Right lobe of liver (tissue), 6 donors: Measurements from ENCODE around the gene WBP2. TPM values are rescaled to one million over a fixed set of nuclear protein-coding genes. Genes with fewer than 3 reads are reported as not detected.
"Not testable (repeated sequence)": the region's sequence is repeated elsewhere in the genome, so short reads cannot be mapped to it uniquely, and the experiment has no call there.

Experiments used
- ATAC-seq, 4 donors: fragments of 200-7000 bp; cut with Tn5 transposase; one replicate each; pipeline ENCODE4 v1.9.1; 2020; ENCODE audit warnings: mild to moderate bottlenecking in 4 of 4, moderate library complexity in 4 of 4
- DNase-seq, 3 donors: peaks; one replicate each; pipeline ENCODE4 v3.0.0-alpha.2; 2020
- H3K27ac ChIP-seq, 3 donors: fragments of 200-600 bp; one replicate each; pipeline ENCODE4 v1.8.0; 2022
- H3K27me3 ChIP-seq, 2 donors: fragments of 200-600 bp; one replicate each; pipeline ENCODE4 v1.8.0; 2022
- H3K36me3 ChIP-seq, 4 donors: fragments of 200-600 bp; sonication (generic) in 1 of 4; one replicate each; pipeline versions ENCODE4 v1.5.1 to v1.8.0; 2017 to 2022; ENCODE audit warnings: control low read depth in 1 of 4
- H3K4me1 ChIP-seq, 4 donors: fragments of 200-600 bp; sonication (generic) in 1 of 4; one replicate each; pipeline versions ENCODE4 v1.5.1 to v1.8.0; 2017 to 2022; ENCODE audit warnings: control low read depth in 1 of 4
- H3K4me3 ChIP-seq, 3 donors: fragments of 200-600 bp; one replicate each; pipeline ENCODE4 v1.8.0; 2022
- H3K9me3 ChIP-seq, 4 donors: fragments of 200-600 bp; sonication (generic) in 1 of 4; one replicate each; pipeline versions ENCODE4 v1.5.1 to v1.8.0; 2017 to 2022; ENCODE audit warnings: control low read depth in 1 of 4
- POLR2A ChIP-seq: fragments of 450-650 bp; IDR thresholded peaks from one replicate; pipeline ENCODE4 v1.6.1; 2017; ENCODE audit warnings: antibody characterized with exemption, mild to moderate bottlenecking
- WGBS: methylation state at CpG from one replicate; pipeline ENCODE4 v1.1.6; 2018; ENCODE audit warnings: low coverage, low lambda C conversion rate; ENCODE audit not compliant: insufficient coverage; ENCODE audit errors: missing lambda C conversion rate; 5-methylcytosine and 5-hydroxymethylcytosine counted together
- intact Hi-C, 2 donors: fragments of 100-400 bp; cut with DNase I; formaldehyde crosslinking; loops; one replicate each; pipeline versions ENCODE4 v1.11.2 to v1.14.1; 2022
- total RNA-seq, 6 experiments: library from RNA; depleted of rRNA in 2 of 6; stranded (reverse); fragments of >200 nt in 2 of 6; fragmentation: NEBNext Ultra II Directional in 3 of 6; extraction: Animal tissue kit (Norgen Biotek cat#: 25700) in 3 of 6; gene quantifications; one replicate each; pipeline versions ENCODE4 v1.1.0 to v1.2.4, GENCODE V29; 2016 to 2023
- TF ChIP-seq, protein P1 (sequence below), 4 donors: fragments of 200-600 bp in 3 of 4; fragments of 450-650 bp in 1 of 4; IDR thresholded peaks; one replicate each; pipeline versions ENCODE4 v1.5.1 to v1.8.0; 2016 to 2022; ENCODE audit warnings: antibody characterized with exemption in 4 of 4, mild to moderate bottlenecking in 2 of 4
- donor health status: DM: no; HTN: yes; CAD: no.
- donor health status: DM: no; HTN: no; CAD: no.
- donor health status: DM: no; HTN: no; CAD: no.
- donor health status: DM: no; HTN: yes; CAD: no.
- donor health status: DM: no; HTN: yes; CAD: no.

The WBP2 gene
- total RNA-seq, 6 experiments from 2014 or later = 57.5 to 99.2 (median 68.7) TPM

DNA sequence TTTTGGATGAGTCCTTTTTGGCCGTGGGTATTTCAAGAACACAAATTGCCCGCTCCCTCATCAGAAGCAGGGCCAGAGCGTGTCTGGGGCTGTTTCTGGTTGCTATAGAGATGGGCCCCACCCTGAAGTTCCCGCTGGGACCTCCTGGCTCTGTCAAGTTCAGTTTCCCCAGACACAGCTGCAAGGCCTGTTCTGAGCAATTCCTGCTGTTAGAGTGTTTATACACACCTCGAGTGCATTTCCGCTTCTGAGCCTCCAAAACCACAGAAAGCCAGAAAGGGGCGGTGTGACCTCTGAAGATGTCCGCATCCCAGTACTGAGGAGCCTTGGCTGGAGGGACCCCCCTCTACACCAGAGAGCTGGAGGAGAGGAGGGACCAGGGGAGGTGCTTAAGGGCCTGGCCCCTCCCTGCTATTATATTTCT lies 9.3 kb upstream of the WBP2 start:
- intact Hi-C loops = no loop called here
- no peak for DNase-seq
- peak; percentile 27 to 46 (median 42) for ATAC-seq
- no peaks in the 10 kb centered on the region for H3K9me3 ChIP-seq
- no peak overlapping the region for H3K4me3 ChIP-seq
- no peaks in the 10 kb centered on the region for H3K4me1 ChIP-seq
- 43% methylated on average over 6 of the region's 8 CpGs for WGBS
- no peak overlapping the region for H3K27ac ChIP-seq
- TF ChIP-seq, protein P1, sequence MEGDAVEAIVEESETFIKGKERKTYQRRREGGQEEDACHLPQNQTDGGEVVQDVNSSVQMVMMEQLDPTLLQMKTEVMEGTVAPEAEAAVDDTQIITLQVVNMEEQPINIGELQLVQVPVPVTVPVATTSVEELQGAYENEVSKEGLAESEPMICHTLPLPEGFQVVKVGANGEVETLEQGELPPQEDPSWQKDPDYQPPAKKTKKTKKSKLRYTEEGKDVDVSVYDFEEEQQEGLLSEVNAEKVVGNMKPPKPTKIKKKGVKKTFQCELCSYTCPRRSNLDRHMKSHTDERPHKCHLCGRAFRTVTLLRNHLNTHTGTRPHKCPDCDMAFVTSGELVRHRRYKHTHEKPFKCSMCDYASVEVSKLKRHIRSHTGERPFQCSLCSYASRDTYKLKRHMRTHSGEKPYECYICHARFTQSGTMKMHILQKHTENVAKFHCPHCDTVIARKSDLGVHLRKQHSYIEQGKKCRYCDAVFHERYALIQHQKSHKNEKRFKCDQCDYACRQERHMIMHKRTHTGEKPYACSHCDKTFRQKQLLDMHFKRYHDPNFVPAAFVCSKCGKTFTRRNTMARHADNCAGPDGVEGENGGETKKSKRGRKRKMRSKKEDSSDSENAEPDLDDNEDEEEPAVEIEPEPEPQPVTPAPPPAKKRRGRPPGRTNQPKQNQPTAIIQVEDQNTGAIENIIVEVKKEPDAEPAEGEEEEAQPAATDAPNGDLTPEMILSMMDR (IDR thresholded peaks at IDR 0.05) = no peak
- TF ChIP-seq POLR2A = no peak
- no peaks in the 10 kb centered on the region for H3K36me3 ChIP-seq
- H3K27me3 ChIP-seq = no peaks in the 10 kb centered on the region

DNA sequence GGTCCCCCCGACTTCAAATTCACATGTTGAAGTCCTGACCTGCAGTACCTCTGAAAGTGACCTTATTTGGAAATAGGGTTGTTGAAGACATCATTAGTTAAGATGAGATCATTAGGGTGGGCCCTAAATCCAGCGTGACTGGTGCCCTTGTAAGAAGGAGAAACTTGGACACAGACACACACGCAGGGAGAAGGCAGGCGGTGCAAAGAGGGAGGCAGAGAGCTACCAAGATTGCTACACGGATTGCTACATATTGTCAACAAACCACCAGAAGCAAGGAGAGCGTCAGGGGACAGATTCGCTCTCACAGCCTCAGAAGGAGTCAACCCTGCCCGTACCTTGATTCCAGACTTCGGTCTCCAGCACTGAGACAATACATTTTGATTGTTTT lies 6.8 kb upstream of the WBP2 start:
- no peak overlapping the region for H3K27ac ChIP-seq
- no peaks in the 10 kb centered on the region for H3K9me3 ChIP-seq
- H3K27me3 ChIP-seq = no peaks in the 10 kb centered on the region
- H3K4me3 ChIP-seq = no peak overlapping the region
- no peak for TF ChIP-seq POLR2A
- TF ChIP-seq, protein P1 (IDR thresholded peaks at IDR 0.05) = no peak
- DNase-seq (no peak), ATAC-seq (no peak)
- 80% methylated on average over 1 of the region's 9 CpGs for WGBS
- peaks cover 0 to under 1% (median 0%) of the 10 kb centered on the region in 4 donors for H3K4me1 ChIP-seq
- no peaks in the 10 kb centered on the region for H3K36me3 ChIP-seq
- intact Hi-C loops = no loop called here

DNA sequence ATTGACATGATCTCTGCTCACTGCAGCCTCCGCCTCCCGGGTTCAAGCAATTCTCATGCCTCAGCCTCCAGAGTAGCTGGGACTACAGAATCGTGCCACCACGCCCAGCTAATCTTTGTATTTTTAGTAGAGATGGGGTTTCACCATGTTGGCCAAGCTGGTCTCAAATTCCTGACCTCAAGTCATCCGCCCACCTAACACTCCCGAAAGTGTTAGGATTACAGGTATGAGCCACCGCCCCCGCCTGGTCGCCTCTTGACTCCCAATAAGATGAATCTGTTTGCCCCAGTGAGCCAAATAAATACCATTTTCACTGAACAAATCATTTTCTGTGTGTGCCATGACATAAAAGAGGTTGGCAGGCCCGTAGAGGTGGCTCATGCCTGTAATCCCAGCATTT lies 4.2 kb upstream of the WBP2 start:
- ATAC-seq, H3K9me3 ChIP-seq, H3K4me1 ChIP-seq, H3K27me3 ChIP-seq, DNase-seq, intact Hi-C loops, H3K4me3 ChIP-seq, H3K36me3 ChIP-seq: not testable (repeated sequence)
- H3K27ac ChIP-seq = peak overlapping the region; percentile 61 to 72 (median 70)
- 82% methylated on average over 10 of the region's 10 CpGs for WGBS

DNA sequence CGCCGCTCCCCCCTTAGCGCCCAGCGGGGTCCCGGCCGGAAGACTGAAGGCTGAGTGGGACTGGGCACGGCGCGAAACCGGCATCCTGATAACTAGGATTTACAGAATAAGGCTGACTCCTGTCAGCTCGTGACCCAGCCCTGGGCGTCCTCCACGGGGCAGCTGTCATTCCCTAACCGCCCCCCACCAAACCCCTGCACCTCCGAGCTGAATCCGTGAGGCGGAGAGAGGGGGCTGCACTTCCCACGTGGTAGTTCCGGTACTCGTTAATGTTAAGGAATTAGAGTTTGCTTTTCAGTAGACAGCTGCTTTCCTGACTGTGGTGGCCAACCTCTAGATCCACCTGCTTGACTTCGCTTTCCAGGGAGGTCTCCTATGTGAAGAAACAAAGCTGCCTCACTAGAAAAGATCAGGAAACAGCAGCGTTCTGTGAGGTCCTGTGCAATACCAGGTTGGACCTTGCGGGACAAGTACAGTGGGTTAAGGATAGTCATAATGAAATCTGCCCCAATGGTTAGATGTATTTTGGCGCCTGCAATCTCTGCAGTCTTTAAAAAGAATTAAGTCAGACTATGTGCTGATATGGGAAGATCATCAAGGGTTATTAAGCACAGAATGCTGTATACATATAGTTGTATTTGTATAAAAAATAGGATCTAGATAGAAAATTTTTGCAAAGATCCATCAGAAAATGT lies 1.1 kb upstream of the WBP2 start:
- Histone ChIP-seq H3K27me3 (no peaks in the 10 kb centered on the region), H3K4me1 (peaks cover 0 to 37% (median 19%) of the 10 kb centered on the region in 4 donors), H3K4me3 (peak overlapping the region; percentile 77 to 98 (median 81)), H3K27ac (peak overlapping the region; percentile 96 to 99 (median 96)), H3K36me3 (peaks cover 0 to 4% (median 1%) of the 10 kb centered on the region in 4 donors), H3K9me3 (no peaks in the 10 kb centered on the region)
- peak in 2 of 4 donors; percentile 9 to 27 for ATAC-seq
- WGBS = 3% methylated on average over 13 of the region's 24 CpGs
- DNase-seq = no peak
- intact Hi-C loops = no loop called here
- TF ChIP-seq, protein P1 (IDR thresholded peaks at IDR 0.05) = peak in 1 of 4 donors; percentile 41
- TF ChIP-seq POLR2A = no peak

DNA sequence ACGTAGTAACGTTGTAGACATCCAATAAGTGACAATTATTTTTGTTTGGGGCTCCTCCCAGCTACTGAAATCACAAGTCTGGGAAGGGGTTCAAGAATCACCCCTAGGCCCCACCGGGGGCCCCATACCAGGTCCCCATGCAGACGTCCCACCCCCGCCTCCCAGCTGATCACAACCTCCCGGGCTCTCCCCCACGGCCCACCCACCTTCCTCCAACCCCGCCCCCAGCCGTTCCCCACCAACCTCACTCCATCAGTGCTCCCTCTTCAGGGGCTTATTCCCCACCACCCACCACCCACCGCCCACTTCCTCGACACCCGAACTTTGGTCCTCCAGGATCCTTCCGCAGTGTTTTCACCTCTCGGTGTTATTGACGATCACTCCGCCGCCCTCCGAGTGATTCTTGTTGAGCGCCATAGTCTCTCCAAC lies 240 bp downstream of the WBP2 start:
- Histone ChIP-seq H3K27ac (peak overlapping the region; percentile 87 to 100 (median 97)), H3K36me3 (peaks cover 0 to 17% (median 9%) of the 10 kb centered on the region in 4 donors), H3K4me3 (peak overlapping the region; percentile 64 to 98 (median 68)), H3K9me3 (no peaks in the 10 kb centered on the region), H3K4me1 (peaks cover 0 to 49% (median 23%) of the 10 kb centered on the region in 4 donors), H3K27me3 (no peaks in the 10 kb centered on the region)
- TF ChIP-seq, protein P1 (IDR thresholded peaks at IDR 0.05) = no peak
- no peak for TF ChIP-seq POLR2A
- intact Hi-C loops = no loop called here
- peak; percentile 2 to 23 (median 4) for ATAC-seq
- WGBS = 0% methylated on average over 18 of the region's 19 CpGs
- peak in 2 of 3 donors; percentile 67 to 70 for DNase-seq
